ENCODE measurements around the gene FAM216B.

- no peak for TF ChIP-seq POLR2AphosphoS5 (IDR thresholded peaks at IDR 0.05; ENCODE audit: borderline replicate concordance, low read depth, low read length)
- TF ChIP-seq EZH2 (IDR thresholded peaks at IDR 0.05), result no peak
Observed at GRCh38 chr13:42732073-42732472, 49.3 kb upstream of the FAM216B start.

Data from SK-N-MC (cell line).